PFSK-1 (cell line): Measurements from ENCODE around the gene TELO2.

Experiments
- FOXP2 ChIP-seq: optimal IDR thresholded peaks from 2 replicates; pipeline ENCODE3; 2011; ENCODE audit warnings: borderline replicate concordance, control low read depth, inconsistent platforms; ENCODE audit not compliant: insufficient read depth; ENCODE audit errors: extremely low read length, extremely low read depth
- POLR2AphosphoS5 ChIP-seq: IDR thresholded peaks from 2 replicates; pipeline ENCODE4 v1.6.1; 2012; ENCODE audit warnings: low read depth, mild to moderate bottlenecking, control low read depth, low read length, moderate library complexity
- SIN3A ChIP-seq: IDR thresholded peaks from 2 replicates; pipeline ENCODE4 v1.6.1; 2012; ENCODE audit warnings: mild to moderate bottlenecking, low read length, moderate library complexity, borderline replicate concordance; ENCODE audit not compliant: insufficient read depth
- TAF1 ChIP-seq: IDR thresholded peaks from 2 replicates; pipeline ENCODE4 v1.6.1; 2012; ENCODE audit warnings: low read length, control low read depth, borderline replicate concordance; ENCODE audit not compliant: insufficient read depth
- TF ChIP-seq, protein P1 (sequence below), 2 experiments: IDR thresholded peaks; 2 replicates each; pipeline versions ENCODE4 v1.6.1 to v1.8.0; 2011 to 2012; ENCODE audit warnings: low read depth in 2 of 2, low read length in 2 of 2, control low read depth in 1 of 2, inconsistent platforms in 1 of 2, mild to moderate bottlenecking in 1 of 2, moderate library complexity in 1 of 2; ENCODE audit not compliant: insufficient read depth in 1 of 2

DNA sequence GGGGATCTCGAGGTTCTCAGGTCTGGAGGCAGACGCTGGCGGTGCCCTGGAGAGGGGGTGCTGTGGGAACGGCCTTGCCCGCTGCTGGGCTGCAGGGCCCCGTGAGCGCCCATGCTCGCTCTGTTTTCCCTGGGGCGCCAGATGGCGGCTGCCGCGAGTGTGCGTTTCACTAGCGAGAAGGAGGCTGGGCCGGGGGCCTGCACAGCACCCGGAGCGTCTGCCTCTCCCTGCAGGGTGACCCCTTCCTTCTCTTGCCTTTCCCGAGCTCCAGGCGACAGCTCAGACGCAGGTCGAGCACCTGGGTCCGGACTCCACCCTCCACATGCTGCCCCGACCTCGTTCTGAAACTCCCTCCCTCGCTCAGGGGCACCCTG lies 2.7 kb downstream of the TELO2 start:
- TF ChIP-seq POLR2AphosphoS5 (no peak), TAF1 (no peak), SIN3A (no peak), FOXP2 (no peak)
- TF ChIP-seq, protein P1, sequence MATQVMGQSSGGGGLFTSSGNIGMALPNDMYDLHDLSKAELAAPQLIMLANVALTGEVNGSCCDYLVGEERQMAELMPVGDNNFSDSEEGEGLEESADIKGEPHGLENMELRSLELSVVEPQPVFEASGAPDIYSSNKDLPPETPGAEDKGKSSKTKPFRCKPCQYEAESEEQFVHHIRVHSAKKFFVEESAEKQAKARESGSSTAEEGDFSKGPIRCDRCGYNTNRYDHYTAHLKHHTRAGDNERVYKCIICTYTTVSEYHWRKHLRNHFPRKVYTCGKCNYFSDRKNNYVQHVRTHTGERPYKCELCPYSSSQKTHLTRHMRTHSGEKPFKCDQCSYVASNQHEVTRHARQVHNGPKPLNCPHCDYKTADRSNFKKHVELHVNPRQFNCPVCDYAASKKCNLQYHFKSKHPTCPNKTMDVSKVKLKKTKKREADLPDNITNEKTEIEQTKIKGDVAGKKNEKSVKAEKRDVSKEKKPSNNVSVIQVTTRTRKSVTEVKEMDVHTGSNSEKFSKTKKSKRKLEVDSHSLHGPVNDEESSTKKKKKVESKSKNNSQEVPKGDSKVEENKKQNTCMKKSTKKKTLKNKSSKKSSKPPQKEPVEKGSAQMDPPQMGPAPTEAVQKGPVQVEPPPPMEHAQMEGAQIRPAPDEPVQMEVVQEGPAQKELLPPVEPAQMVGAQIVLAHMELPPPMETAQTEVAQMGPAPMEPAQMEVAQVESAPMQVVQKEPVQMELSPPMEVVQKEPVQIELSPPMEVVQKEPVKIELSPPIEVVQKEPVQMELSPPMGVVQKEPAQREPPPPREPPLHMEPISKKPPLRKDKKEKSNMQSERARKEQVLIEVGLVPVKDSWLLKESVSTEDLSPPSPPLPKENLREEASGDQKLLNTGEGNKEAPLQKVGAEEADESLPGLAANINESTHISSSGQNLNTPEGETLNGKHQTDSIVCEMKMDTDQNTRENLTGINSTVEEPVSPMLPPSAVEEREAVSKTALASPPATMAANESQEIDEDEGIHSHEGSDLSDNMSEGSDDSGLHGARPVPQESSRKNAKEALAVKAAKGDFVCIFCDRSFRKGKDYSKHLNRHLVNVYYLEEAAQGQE (IDR thresholded peaks at IDR 0.05; ENCODE audit: insufficient read depth in 1 of 2, low read depth in 2 of 2, low read length in 2 of 2) = no peak
